ENCODE results near the gene PLA1A.

GRCh38 chr3:119630128-119630879 is 32.6 kb downstream of the PLA1A start:
- TF ChIP-seq, protein P1, sequence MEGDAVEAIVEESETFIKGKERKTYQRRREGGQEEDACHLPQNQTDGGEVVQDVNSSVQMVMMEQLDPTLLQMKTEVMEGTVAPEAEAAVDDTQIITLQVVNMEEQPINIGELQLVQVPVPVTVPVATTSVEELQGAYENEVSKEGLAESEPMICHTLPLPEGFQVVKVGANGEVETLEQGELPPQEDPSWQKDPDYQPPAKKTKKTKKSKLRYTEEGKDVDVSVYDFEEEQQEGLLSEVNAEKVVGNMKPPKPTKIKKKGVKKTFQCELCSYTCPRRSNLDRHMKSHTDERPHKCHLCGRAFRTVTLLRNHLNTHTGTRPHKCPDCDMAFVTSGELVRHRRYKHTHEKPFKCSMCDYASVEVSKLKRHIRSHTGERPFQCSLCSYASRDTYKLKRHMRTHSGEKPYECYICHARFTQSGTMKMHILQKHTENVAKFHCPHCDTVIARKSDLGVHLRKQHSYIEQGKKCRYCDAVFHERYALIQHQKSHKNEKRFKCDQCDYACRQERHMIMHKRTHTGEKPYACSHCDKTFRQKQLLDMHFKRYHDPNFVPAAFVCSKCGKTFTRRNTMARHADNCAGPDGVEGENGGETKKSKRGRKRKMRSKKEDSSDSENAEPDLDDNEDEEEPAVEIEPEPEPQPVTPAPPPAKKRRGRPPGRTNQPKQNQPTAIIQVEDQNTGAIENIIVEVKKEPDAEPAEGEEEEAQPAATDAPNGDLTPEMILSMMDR (IDR thresholded peaks at IDR 0.05) = no peak
- TF ChIP-seq EP300 (IDR thresholded peaks at IDR 0.05; ENCODE audit: borderline replicate concordance in 1 of 2, low read depth in 1 of 2, low read length in 1 of 2) = no peak
- no peak for TF ChIP-seq SIN3A (IDR thresholded peaks at IDR 0.05; ENCODE audit: borderline replicate concordance, low read depth, low read length)
- no peak for TF ChIP-seq POLR2AphosphoS5 (IDR thresholded peaks at IDR 0.05; ENCODE audit: low read depth, low read length)
- TF ChIP-seq EZH2phosphoT487 (IDR thresholded peaks at IDR 0.05; ENCODE audit: borderline replicate concordance, low read depth) = no peak
- TF ChIP-seq GABPA (IDR thresholded peaks at IDR 0.05; ENCODE audit: low read depth) = no peak
- TF ChIP-seq ELF1 (IDR thresholded peaks at IDR 0.05) = no peak
- TF ChIP-seq YY1 (IDR thresholded peaks at IDR 0.05; ENCODE audit: low read depth) = no peak
- no peak for TF ChIP-seq REST (IDR thresholded peaks at IDR 0.05; ENCODE audit: low read depth, low read length)
- TF ChIP-seq CHD2 (IDR thresholded peaks at IDR 0.05; ENCODE audit: low read length, partially characterized antibody) = no peak
- no peak for TF ChIP-seq USF2 (IDR thresholded peaks at IDR 0.05; ENCODE audit: borderline replicate concordance, low read depth, low read length)
